ENCODE measurements around the gene ORMDL2. TPM values are rescaled to one million over a fixed set of nuclear protein-coding genes. Genes with fewer than 3 reads are reported as not detected.
"Not testable (repeated sequence)": the region's sequence is repeated elsewhere in the genome, so short reads cannot be mapped to it uniquely, and the experiment has no call there.

ORMDL2 gene
- total and polyA plus RNA-seq, 2 donors (not counting 1 experiment from before 2014, with no cell fraction given), result 26.9 to 54.5 TPM

DNA sequence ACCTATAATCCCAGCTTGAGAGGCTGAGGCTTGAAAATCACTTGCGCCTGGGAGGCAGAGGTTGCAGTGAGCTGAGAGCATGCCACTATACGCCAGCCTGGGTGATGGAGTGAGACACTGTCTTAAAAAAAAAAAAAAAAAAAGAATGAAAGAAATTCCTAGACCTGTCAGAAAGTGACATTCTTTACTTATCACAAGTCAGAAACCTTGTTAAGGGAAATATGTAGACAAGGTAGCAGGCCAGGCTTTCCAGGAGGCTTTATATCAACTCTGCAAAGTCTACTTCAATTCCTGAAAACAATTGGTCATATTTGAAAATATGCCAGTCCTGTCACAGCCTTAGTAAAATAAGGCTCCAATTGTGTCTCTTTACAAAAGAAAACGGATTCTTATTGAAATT is 44.0 kb downstream of the ORMDL2 start:
- H2AFZ ChIP-seq (ENCODE audit: low read length), result no peak overlapping the region
- H3K27me3 ChIP-seq (ENCODE audit: control insufficient read depth, insufficient read depth, low read length), result no peaks in the 10 kb centered on the region
- DNase-seq (ENCODE audit: low read depth in 2 of 2), result no peak
- H4K20me1 ChIP-seq (ENCODE audit: control insufficient read depth, extremely low read depth, insufficient read depth, low read length), result no peaks in the 10 kb centered on the region
- no peaks in the 10 kb centered on the region for H3K36me3 ChIP-seq (ENCODE audit: control insufficient read depth, insufficient read depth, low read length)
- H3K9me3 ChIP-seq (ENCODE audit: control insufficient read depth, insufficient read depth, low read depth, low read length), result no peaks in the 10 kb centered on the region
- H3K4me3 ChIP-seq (replicated peaks in 1 of 4; ENCODE audit: control extremely low read depth in 1 of 4, insufficient read depth in 1 of 4, low read depth in 3 of 4, low read length in 4 of 4), result no peak overlapping the region
- H3K27ac ChIP-seq (ENCODE audit: insufficient read depth, low read length), result no peak overlapping the region
- no peaks in the 10 kb centered on the region for H3K4me1 ChIP-seq (ENCODE audit: control insufficient read depth, extremely low read depth, insufficient read depth, low read length)
- no peak overlapping the region for H3K4me2 ChIP-seq (ENCODE audit: extremely low read depth, insufficient read depth, low read length)
- H3K79me2 ChIP-seq (ENCODE audit: control insufficient read depth, insufficient read depth, low read length), result no peaks in the 10 kb centered on the region
- H3K9ac ChIP-seq (ENCODE audit: insufficient read depth, low read length), result no peak overlapping the region
- TF ChIP-seq, protein P1, sequence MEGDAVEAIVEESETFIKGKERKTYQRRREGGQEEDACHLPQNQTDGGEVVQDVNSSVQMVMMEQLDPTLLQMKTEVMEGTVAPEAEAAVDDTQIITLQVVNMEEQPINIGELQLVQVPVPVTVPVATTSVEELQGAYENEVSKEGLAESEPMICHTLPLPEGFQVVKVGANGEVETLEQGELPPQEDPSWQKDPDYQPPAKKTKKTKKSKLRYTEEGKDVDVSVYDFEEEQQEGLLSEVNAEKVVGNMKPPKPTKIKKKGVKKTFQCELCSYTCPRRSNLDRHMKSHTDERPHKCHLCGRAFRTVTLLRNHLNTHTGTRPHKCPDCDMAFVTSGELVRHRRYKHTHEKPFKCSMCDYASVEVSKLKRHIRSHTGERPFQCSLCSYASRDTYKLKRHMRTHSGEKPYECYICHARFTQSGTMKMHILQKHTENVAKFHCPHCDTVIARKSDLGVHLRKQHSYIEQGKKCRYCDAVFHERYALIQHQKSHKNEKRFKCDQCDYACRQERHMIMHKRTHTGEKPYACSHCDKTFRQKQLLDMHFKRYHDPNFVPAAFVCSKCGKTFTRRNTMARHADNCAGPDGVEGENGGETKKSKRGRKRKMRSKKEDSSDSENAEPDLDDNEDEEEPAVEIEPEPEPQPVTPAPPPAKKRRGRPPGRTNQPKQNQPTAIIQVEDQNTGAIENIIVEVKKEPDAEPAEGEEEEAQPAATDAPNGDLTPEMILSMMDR (conservative IDR thresholded peaks at IDR 0.05 in 1 of 2, IDR thresholded peaks at IDR 0.05 in 1 of 2; ENCODE audit: low read depth in 1 of 2, low read length in 2 of 2), result no peak
- no peak for TF ChIP-seq EZH2 (IDR thresholded peaks at IDR 0.05; ENCODE audit: low read length, missing control alignments)

DNA sequence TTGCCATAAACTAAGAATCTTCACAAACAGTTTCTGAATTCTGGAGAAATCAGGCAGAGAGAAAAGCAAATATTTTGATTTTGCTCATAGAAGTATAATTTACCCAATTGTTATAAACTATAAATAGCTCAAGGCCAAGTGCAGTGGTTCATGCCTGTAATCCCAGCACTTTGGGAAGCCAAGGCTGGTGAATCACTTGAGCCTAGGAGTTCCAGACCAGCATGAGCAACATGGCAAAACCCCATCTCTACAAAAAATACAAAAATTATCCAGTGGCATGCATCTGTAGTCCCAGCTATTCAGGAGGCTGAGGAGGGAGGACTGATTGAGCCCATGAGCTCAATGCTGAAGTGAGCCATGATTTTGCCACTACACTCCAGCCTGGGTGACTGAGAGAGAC is 44.4 kb downstream of the ORMDL2 start:
- no peak overlapping the region for H3K4me2 ChIP-seq (ENCODE audit: extremely low read depth, insufficient read depth, low read length)
- no peak overlapping the region for H3K9ac ChIP-seq (ENCODE audit: insufficient read depth, low read length)
- no peaks in the 10 kb centered on the region for H4K20me1 ChIP-seq (ENCODE audit: control insufficient read depth, extremely low read depth, insufficient read depth, low read length)
- H3K27ac ChIP-seq (ENCODE audit: insufficient read depth, low read length), result no peak overlapping the region
- no peaks in the 10 kb centered on the region for H3K27me3 ChIP-seq (ENCODE audit: control insufficient read depth, insufficient read depth, low read length)
- TF ChIP-seq, protein P1 (conservative IDR thresholded peaks at IDR 0.05 in 1 of 2, IDR thresholded peaks at IDR 0.05 in 1 of 2; ENCODE audit: low read depth in 1 of 2, low read length in 2 of 2), result no peak
- TF ChIP-seq EZH2 (IDR thresholded peaks at IDR 0.05; ENCODE audit: low read length, missing control alignments), result no peak
- no peak overlapping the region for H3K4me3 ChIP-seq (replicated peaks in 1 of 4; ENCODE audit: control extremely low read depth in 1 of 4, insufficient read depth in 1 of 4, low read depth in 3 of 4, low read length in 4 of 4)
- no peaks in the 10 kb centered on the region for H3K79me2 ChIP-seq (ENCODE audit: control insufficient read depth, insufficient read depth, low read length)
- H3K9me3 ChIP-seq (ENCODE audit: control insufficient read depth, insufficient read depth, low read depth, low read length), result no peaks in the 10 kb centered on the region
- no peak for DNase-seq (ENCODE audit: low read depth in 2 of 2)
- H2AFZ ChIP-seq (ENCODE audit: low read length), result no peak overlapping the region
- H3K36me3 ChIP-seq (ENCODE audit: control insufficient read depth, insufficient read depth, low read length), result no peaks in the 10 kb centered on the region
- H3K4me1 ChIP-seq (ENCODE audit: control insufficient read depth, extremely low read depth, insufficient read depth, low read length), result no peaks in the 10 kb centered on the region

DNA sequence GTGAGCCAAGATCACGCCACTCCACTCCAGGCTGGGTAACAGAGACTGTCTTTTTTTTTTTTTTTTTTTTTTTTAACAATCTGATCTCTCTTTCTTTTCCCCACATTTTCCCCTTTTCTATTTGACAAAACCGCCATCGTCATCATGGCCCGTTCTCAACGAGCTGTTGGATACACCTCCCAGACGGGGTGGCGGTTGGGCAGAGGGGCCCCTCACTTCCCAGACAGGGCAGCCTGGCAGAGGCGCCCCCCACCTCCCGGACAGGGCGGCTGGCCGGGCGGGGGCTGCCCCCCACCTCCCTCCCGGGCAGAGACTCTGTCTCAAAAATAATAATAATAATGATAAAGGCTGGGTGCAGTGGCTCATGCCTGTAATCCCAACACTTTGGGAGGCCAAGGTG is 45.1 kb downstream of the ORMDL2 start:
- not testable (repeated sequence) for H4K20me1 ChIP-seq (ENCODE audit: control insufficient read depth, extremely low read depth, insufficient read depth, low read length); DNase-seq (ENCODE audit: low read depth in 2 of 2); H3K27me3 ChIP-seq (ENCODE audit: control insufficient read depth, insufficient read depth, low read length); H3K79me2 ChIP-seq (ENCODE audit: control insufficient read depth, insufficient read depth, low read length); H3K9me3 ChIP-seq (ENCODE audit: control insufficient read depth, insufficient read depth, low read depth, low read length); H3K36me3 ChIP-seq (ENCODE audit: control insufficient read depth, insufficient read depth, low read length); H2AFZ ChIP-seq (ENCODE audit: low read length); H3K4me1 ChIP-seq (ENCODE audit: control insufficient read depth, extremely low read depth, insufficient read depth, low read length); H3K27ac ChIP-seq (ENCODE audit: insufficient read depth, low read length); H3K4me2 ChIP-seq (ENCODE audit: extremely low read depth, insufficient read depth, low read length); H3K4me3 ChIP-seq (replicated peaks in 1 of 4; ENCODE audit: control extremely low read depth in 1 of 4, insufficient read depth in 1 of 4, low read depth in 3 of 4, low read length in 4 of 4); H3K9ac ChIP-seq (ENCODE audit: insufficient read depth, low read length)

All from fibroblast of lung (primary cell).